Activated CD4-positive, alpha-beta memory T cell treated with anti-CD3 and anti-CD28 coated beads, Interleukin-2, amount 10 ng/mL, durations not matched to agents 7 days and 5 days (primary cell): Measurements from ENCODE around the gene DUSP22. TPM values are rescaled to one million over a fixed set of nuclear protein-coding genes. Genes with fewer than 3 reads are reported as not detected.

ENCODE experiments used
- CTCF ChIA-PET: fragments of 350-600 bp; sonication (Branson Sonifier 250); formaldehyde crosslinking; loops from one replicate; lab custom pipeline; 2021; ENCODE audit warnings: antibody characterized with exemption, inconsistent platforms; lab: Charles Lee
- POLR2A ChIA-PET: fragments of 350-600 bp; sonication (Branson Sonifier 250); formaldehyde crosslinking; loops from one replicate; lab custom pipeline; 2021; ENCODE audit warnings: antibody characterized with exemption; lab: Charles Lee
- DNase-seq: peaks from one replicate; pipeline ENCODE4 v3.0.0-alpha.2; 2020
- H3K27ac Mint-ChIP-seq: one replicate; pipeline ENCODE4 v1.8.0; 2021; ENCODE audit warnings: mild to moderate bottlenecking, mixed read lengths
- H3K27me3 Mint-ChIP-seq: one replicate; pipeline ENCODE4 v1.8.0; 2021; ENCODE audit warnings: mixed read lengths
- H3K36me3 Mint-ChIP-seq: one replicate; pipeline ENCODE4 v1.8.0; 2021; ENCODE audit warnings: low read depth, mixed read lengths
- H3K4me1 Mint-ChIP-seq: one replicate; pipeline ENCODE4 v1.8.0; 2021; ENCODE audit warnings: mixed read lengths
- H3K4me3 Mint-ChIP-seq: one replicate; pipeline ENCODE4 v1.8.0; 2021; ENCODE audit warnings: mild to moderate bottlenecking, mixed read lengths
- H3K9me3 Mint-ChIP-seq: one replicate; pipeline ENCODE4 v1.8.0; 2021; ENCODE audit warnings: mixed read lengths
- total RNA-seq, 2 experiments: library from RNA; stranded (reverse); gene quantifications; one replicate each; pipeline ENCODE4 v1.2.3, GENCODE V29; 2021

Gene DUSP22
- total RNA-seq, 2 experiments from 2014 or later = 36.3 to 41.5 TPM

DNA sequence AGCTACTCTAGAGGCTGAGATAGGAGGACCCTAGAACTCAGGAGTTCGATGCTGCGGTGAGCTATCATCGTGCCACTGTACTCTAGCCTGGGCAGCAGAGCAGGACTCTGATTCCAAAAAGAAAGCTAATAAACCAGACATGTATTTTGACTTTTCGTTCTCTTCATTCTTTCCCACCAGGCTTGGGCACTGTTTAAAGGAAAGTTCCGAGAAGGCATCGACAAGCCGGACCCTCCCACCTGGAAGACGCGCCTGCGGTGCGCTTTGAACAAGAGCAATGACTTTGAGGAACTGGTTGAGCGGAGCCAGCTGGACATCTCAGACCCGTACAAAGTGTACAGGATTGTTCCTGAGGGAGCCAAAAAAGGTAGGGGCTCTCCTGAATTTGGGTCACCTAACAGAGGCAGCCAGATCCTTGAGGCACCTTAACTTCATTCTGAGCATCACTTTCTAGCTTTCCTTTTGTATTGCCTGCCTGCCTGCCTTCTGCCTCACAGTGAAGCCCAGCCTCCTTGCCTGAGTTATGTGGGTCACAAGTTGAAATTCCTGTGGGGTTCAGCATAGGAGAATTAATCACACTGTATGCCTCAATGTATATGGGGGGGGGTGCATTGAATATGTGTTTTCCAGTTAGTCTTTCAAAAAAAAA is 102.5 kb downstream of the DUSP22 start:
- DNase-seq = no peak
- no peaks in the 10 kb centered on the region for H3K27me3 Mint-ChIP-seq
- no peak overlapping the region for H3K27ac Mint-ChIP-seq
- peak overlapping the region; percentile 98 for H3K4me3 Mint-ChIP-seq
- H3K9me3 Mint-ChIP-seq = no peaks in the 10 kb centered on the region
- H3K4me1 Mint-ChIP-seq = peaks cover 71% of the 10 kb centered on the region
- ChIA-PET CTCF (interaction anchor here (0.7 to 7.3 kb wide), 7 partner anchors 10 to 246 kb away, joined by 3 to 45 read pairs (median 4); no protein-coding TSS in a partner anchor), POLR2A (interaction anchor here (0.6 to 8.3 kb wide), 16 partner anchors 10 to 317 kb away, joined by 3 to 328 read pairs (median 5); partner anchors contain the start of gene DUSP22)
- peaks cover 68% of the 10 kb centered on the region for H3K36me3 Mint-ChIP-seq

DNA sequence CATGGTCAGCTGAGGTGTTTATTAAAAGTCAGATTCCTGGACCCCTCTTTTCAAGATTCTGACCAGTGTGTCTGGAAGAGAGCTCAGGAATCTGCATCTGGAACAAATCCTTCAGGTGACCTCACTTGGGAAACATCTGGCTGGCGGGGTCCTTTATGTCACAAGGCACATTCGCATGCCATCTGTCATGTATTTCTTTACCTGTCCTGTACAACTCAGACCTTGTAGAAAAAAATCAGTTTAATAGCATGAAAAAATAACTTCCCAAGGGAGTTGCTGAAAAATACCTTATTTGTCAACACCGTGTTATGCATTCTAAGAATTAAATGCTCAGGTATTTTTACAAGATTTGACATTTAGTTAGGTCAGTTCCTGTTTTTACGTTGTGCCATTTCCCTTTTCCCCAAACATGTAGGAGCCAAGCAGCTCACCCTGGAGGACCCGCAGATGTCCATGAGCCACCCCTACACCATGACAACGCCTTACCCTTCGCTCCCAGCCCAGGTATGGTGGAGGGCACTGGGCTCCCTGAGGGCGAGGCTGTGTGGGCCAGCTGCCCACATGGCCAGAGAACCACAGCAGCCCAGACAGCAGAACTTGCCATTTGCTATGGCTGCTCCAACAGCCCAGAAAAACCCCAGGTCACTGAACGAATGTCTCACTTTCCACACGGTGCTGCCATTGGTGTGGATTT is 103.3 kb downstream of the DUSP22 start:
- ChIA-PET CTCF (interaction anchor here (0.6 to 7.3 kb wide), 4 partner anchors 9 to 330 kb away, joined by 3 to 45 read pairs (median 6); no protein-coding TSS in a partner anchor), POLR2A (interaction anchor here (0.6 to 8.3 kb wide), 13 partner anchors 11 to 203 kb away, joined by 3 to 328 read pairs (median 4); no protein-coding TSS in a partner anchor)
- no peak for DNase-seq
- H3K9me3 Mint-ChIP-seq = no peaks in the 10 kb centered on the region
- H3K4me3 Mint-ChIP-seq = peak overlapping the region; percentile 25
- H3K4me1 Mint-ChIP-seq = peaks cover 70% of the 10 kb centered on the region
- H3K36me3 Mint-ChIP-seq = peaks cover 75% of the 10 kb centered on the region
- H3K27ac Mint-ChIP-seq = peak overlapping the region; percentile 61
- H3K27me3 Mint-ChIP-seq = no peaks in the 10 kb centered on the region

- peaks cover 80% of the 10 kb centered on the region for H3K36me3 Mint-ChIP-seq
- POLR2A ChIA-PET = interaction anchor here (1.0 to 8.3 kb wide), 7 partner anchors 11 to 204 kb away, joined by 3 to 328 read pairs (median 13); no protein-coding TSS in a partner anchor
- H3K4me3 Mint-ChIP-seq = peak overlapping the region; percentile 25
- no peaks in the 10 kb centered on the region for H3K27me3 Mint-ChIP-seq
- no peaks in the 10 kb centered on the region for H3K9me3 Mint-ChIP-seq
- CTCF ChIA-PET = interaction anchor here (0.6 to 2.6 kb wide), 3 partner anchors 206 to 330 kb away, joined by 3 to 9 read pairs (median 3); no protein-coding TSS in a partner anchor
- H3K4me1 Mint-ChIP-seq = peaks cover 70% of the 10 kb centered on the region
- DNase-seq = no peak
- H3K27ac Mint-ChIP-seq = peak overlapping the region; percentile 61
Observed at GRCh38 chr6:396126-396520, 103.8 kb downstream of the DUSP22 start.

- DNase-seq = no peak
- peak overlapping the region; percentile 54 for H3K4me3 Mint-ChIP-seq
- H3K9me3 Mint-ChIP-seq = no peaks in the 10 kb centered on the region
- peaks cover 78% of the 10 kb centered on the region for H3K4me1 Mint-ChIP-seq
- H3K36me3 Mint-ChIP-seq = peaks cover 86% of the 10 kb centered on the region
- ChIA-PET CTCF (interaction anchor here (1.3 kb wide), 1 partner anchor 35 kb away, joined by 3 read pairs; no protein-coding TSS in a partner anchor), POLR2A (interaction anchor here (0.9 to 4.1 kb wide), 10 partner anchors 12 to 208 kb away, joined by 3 to 33 read pairs (median 11); no protein-coding TSS in a partner anchor)
- H3K27me3 Mint-ChIP-seq = no peaks in the 10 kb centered on the region
- H3K27ac Mint-ChIP-seq = peak overlapping the region; percentile 41
Observed at GRCh38 chr6:397056-397455, 104.8 kb downstream of the DUSP22 start.

GRCh38 chr6:397604-398003 is 105.3 kb downstream of the DUSP22 start:
- no peaks in the 10 kb centered on the region for H3K9me3 Mint-ChIP-seq
- peaks cover 89% of the 10 kb centered on the region for H3K36me3 Mint-ChIP-seq
- POLR2A ChIA-PET = interaction anchor here (0.9 to 4.1 kb wide), 14 partner anchors 8 to 209 kb away, joined by 3 to 33 read pairs (median 6); no protein-coding TSS in a partner anchor
- peaks cover 83% of the 10 kb centered on the region for H3K4me1 Mint-ChIP-seq
- CTCF ChIA-PET = interaction anchor here (1.3 to 2.4 kb wide), 2 partner anchors 34 to 209 kb away, joined by 3 to 8 read pairs; no protein-coding TSS in a partner anchor
- H3K27me3 Mint-ChIP-seq = no peaks in the 10 kb centered on the region
- no peak for DNase-seq
- peak overlapping the region; percentile 54 for H3K4me3 Mint-ChIP-seq
- peak overlapping the region; percentile 47 for H3K27ac Mint-ChIP-seq

DNA sequence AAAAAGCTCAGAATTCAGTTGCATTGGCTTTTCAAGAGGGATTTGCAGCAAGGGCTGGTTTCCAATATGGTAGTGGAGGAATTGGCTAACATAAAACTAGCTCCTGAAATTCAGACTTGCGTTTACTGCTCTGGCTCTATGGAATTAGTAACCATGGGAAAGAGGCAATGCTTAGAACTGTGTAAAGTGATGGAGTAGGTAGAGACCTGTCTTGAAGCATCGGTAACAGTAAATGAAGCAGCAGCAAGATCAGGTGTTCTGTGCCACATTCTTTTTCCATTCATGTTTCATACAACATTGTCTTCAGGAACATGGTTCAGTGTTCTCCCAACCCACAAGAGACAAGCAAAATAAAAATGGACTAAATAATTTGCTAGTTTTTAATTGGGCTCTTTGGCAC is 105.8 kb downstream of the DUSP22 start:
- DNase-seq = no peak
- Mint-ChIP-seq H3K4me1 (peaks cover 88% of the 10 kb centered on the region), H3K27me3 (no peaks in the 10 kb centered on the region), H3K4me3 (peak overlapping the region; percentile 3), H3K36me3 (peaks cover 89% of the 10 kb centered on the region), H3K27ac (peak overlapping the region; percentile 47), H3K9me3 (no peaks in the 10 kb centered on the region)
- CTCF ChIA-PET = interaction anchor here (1.3 to 2.4 kb wide), 2 partner anchors 34 to 209 kb away, joined by 3 to 8 read pairs; no protein-coding TSS in a partner anchor
- POLR2A ChIA-PET = interaction anchor here (1.0 to 4.1 kb wide), 13 partner anchors 8 to 209 kb away, joined by 3 to 33 read pairs (median 6); no protein-coding TSS in a partner anchor

DNA sequence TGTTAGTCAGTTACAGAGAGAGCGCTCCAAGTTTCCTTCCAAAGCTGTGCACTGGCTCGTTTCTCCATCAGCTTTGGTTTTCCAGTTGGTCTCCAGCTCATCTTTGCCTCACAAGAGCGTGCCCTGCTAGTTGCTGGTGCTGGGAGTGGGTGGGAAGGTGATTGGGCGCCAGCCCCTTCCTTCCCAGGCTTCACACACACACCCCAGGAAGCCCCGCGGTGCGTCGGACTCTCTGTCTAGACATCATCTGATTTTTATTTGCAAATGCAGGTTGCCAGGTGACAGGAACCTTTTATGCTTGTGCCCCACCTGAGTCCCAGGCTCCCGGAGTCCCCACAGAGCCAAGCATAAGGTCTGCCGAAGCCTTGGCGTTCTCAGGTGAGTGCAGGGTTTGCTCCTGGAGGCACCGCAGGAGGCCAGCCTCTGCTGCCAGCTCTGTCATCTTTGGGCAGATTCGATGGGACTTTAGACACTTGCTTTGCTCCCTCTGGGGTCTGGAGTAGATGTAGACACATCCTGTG is 106.3 kb downstream of the DUSP22 start:
- H3K4me3 Mint-ChIP-seq = peak overlapping the region; percentile 27
- no peaks in the 10 kb centered on the region for H3K27me3 Mint-ChIP-seq
- H3K36me3 Mint-ChIP-seq = peaks cover 92% of the 10 kb centered on the region
- H3K4me1 Mint-ChIP-seq = peaks cover 93% of the 10 kb centered on the region
- ChIA-PET POLR2A (interaction anchor here (0.9 to 4.1 kb wide), 17 partner anchors 9 to 210 kb away, joined by 3 to 33 read pairs (median 5); no protein-coding TSS in a partner anchor), CTCF (interaction anchor here (1.6 to 2.4 kb wide), 2 partner anchors 14 to 210 kb away, joined by 8 to 10 read pairs; no protein-coding TSS in a partner anchor)
- peak overlapping the region; percentile 57 for H3K27ac Mint-ChIP-seq
- H3K9me3 Mint-ChIP-seq = no peaks in the 10 kb centered on the region
- DNase-seq = no peak

- H3K9me3 Mint-ChIP-seq = no peaks in the 10 kb centered on the region
- ChIA-PET CTCF (interaction anchor here (0.5 to 2.4 kb wide), 11 partner anchors 8 to 265 kb away, joined by 3 to 10 read pairs (median 3); no protein-coding TSS in a partner anchor), POLR2A (interaction anchor here (0.9 to 15.6 kb wide), 28 partner anchors 8 to 293 kb away, joined by 3 to 328 read pairs (median 4); partner anchors contain the start of genes DUSP22, EXOC2 and IRF4)
- DNase-seq = peak; percentile 67
- peaks cover 95% of the 10 kb centered on the region for H3K4me1 Mint-ChIP-seq
- H3K4me3 Mint-ChIP-seq = peak overlapping the region; percentile 53
- H3K27me3 Mint-ChIP-seq = no peaks in the 10 kb centered on the region
- H3K36me3 Mint-ChIP-seq = peaks cover 93% of the 10 kb centered on the region
- peak overlapping the region; percentile 82 for H3K27ac Mint-ChIP-seq
Observed at GRCh38 chr6:399785-400534, 107.7 kb downstream of the DUSP22 start.

- Mint-ChIP-seq H3K4me3 (no peak overlapping the region), H3K9me3 (no peaks in the 10 kb centered on the region), H3K36me3 (peaks cover 93% of the 10 kb centered on the region), H3K27me3 (no peaks in the 10 kb centered on the region), H3K27ac (peak overlapping the region; percentile 49), H3K4me1 (peaks cover 93% of the 10 kb centered on the region)
- ChIA-PET CTCF (interaction anchor here (1.4 kb wide), 1 partner anchor 192 kb away, joined by 3 read pairs; no protein-coding TSS in a partner anchor), POLR2A (interaction anchor here (0.6 to 15.6 kb wide), 10 partner anchors 8 to 212 kb away, joined by 3 to 328 read pairs (median 4); partner anchors contain the start of genes DUSP22 and IRF4)
- no peak for DNase-seq
Observed at GRCh38 chr6:400815-401214, 108.5 kb downstream of the DUSP22 start.
